ENCODE results near the gene MFAP4. TPM values are rescaled to one million over a fixed set of nuclear protein-coding genes. Genes with fewer than 3 reads are reported as not detected.

The MFAP4 gene
- polyA plus RNA-seq, 1 experiment: 122 TPM

DNA sequence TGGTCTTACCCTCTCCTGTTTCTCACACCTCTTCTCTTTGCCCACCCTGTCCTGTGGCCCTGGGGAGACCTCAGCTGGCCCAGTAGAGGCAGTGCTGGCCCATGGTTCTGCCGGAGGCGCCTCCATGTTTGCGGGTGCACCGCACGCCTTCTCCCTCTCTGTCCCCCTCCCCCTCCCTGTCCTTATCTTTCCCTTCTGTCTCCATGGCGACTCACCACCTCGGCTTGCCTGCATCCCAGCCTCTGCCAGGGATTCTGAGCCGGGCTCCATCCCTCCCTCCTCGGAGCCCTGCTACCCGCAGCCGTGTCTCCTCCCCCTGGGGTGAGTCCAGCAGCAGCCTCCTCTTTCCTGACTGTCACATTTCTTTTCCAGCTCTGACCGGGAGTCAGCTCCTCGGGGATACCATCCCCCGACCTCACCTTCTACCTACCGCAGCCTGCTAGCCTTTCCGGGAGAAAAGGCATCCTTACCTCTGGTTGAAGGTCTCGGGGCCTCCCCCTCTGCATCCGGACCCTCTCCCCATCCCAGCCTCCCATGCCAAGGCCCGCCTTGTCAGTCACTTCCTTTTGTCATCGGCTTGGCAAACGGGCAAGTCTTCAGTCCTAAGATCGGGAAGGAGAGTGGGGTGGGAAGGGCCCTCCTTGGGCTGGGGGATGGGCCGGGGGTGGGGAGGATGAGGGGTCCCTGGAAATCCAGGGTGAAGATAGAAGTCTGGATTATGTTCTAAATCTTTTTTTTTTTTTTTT lies 24.1 kb upstream of the MFAP4 start, which contains the start of gene RNF112:
RNF112 (plus strand) TSS at position 358 of the 746 bp plus-strand sequence; CDS start at position 535, 177 bp downstream.
- ChIA-PET POLR2A (interaction anchor here (0.6 to 1.3 kb wide), 3 partner anchors 26 to 33 kb away, joined by 3 to 8 read pairs (median 6); partner anchors contain the start of gene MAPK7), CTCF (interaction anchor here (0.6 to 1.4 kb wide), 2 partner anchors 14 to 36 kb away, joined by 5 to 7 read pairs; no protein-coding TSS in a partner anchor)
- H3K27me3 ChIP-seq (ENCODE audit: control insufficient read depth, insufficient read depth, low read length): no peaks in the 10 kb centered on the region
- TF ChIP-seq, protein P1, sequence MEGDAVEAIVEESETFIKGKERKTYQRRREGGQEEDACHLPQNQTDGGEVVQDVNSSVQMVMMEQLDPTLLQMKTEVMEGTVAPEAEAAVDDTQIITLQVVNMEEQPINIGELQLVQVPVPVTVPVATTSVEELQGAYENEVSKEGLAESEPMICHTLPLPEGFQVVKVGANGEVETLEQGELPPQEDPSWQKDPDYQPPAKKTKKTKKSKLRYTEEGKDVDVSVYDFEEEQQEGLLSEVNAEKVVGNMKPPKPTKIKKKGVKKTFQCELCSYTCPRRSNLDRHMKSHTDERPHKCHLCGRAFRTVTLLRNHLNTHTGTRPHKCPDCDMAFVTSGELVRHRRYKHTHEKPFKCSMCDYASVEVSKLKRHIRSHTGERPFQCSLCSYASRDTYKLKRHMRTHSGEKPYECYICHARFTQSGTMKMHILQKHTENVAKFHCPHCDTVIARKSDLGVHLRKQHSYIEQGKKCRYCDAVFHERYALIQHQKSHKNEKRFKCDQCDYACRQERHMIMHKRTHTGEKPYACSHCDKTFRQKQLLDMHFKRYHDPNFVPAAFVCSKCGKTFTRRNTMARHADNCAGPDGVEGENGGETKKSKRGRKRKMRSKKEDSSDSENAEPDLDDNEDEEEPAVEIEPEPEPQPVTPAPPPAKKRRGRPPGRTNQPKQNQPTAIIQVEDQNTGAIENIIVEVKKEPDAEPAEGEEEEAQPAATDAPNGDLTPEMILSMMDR (IDR thresholded peaks at IDR 0.05; ENCODE audit: low read depth, low read length): no peak; the same call in 1 of the 2 replicates
- no peak for DNase-seq (ENCODE audit: low read depth, low spot score)
- H3K4me3 ChIP-seq (ENCODE audit: low read depth, low read length): peak within 1 kb of the TSS; percentile 47
- no peak within 1 kb of the TSS for H3K27ac ChIP-seq (ENCODE audit: low read depth, low read length)
- H3K9me3 ChIP-seq (ENCODE audit: control insufficient read depth, insufficient read depth, low read length): no peaks in the 10 kb centered on the region; the same call in 1 of the 2 replicates

DNA sequence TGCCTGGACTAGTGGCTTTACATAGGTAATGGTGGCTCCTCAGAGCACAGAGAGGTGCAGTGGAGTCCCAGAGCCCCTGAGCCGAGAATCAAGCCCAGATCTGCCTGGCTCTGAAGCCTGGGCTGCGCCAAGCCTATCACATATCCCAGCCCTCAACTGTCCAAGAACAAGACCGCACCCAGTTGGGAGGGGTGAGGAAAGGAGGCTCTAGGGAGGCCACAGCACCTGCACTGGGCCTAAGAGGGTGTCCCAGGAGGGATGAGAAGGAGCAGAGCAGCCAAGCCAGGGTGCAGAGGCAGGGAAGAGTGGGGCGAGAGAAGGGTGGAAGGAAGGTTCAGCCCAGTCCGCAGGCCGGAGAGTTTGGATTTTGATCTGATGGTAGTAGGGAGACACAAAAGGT lies 23.1 kb upstream of the MFAP4 start:
- Histone ChIP-seq H3K27ac (ENCODE audit: low read depth, low read length) (no peak overlapping the region), H3K4me3 (ENCODE audit: low read depth, low read length) (no peak overlapping the region), H3K9me3 (ENCODE audit: control insufficient read depth, insufficient read depth, low read length) (no peaks in the 10 kb centered on the region; the same call in 1 of the 2 replicates), H3K27me3 (ENCODE audit: control insufficient read depth, insufficient read depth, low read length) (no peaks in the 10 kb centered on the region)
- no peak for DNase-seq (ENCODE audit: low read depth, low spot score)
- CTCF ChIA-PET: interaction anchor here (0.7 to 0.8 kb wide), 2 partner anchors 37 to 38 kb away, joined by 3 to 4 read pairs; no protein-coding TSS in a partner anchor
- TF ChIP-seq, protein P1 (IDR thresholded peaks at IDR 0.05; ENCODE audit: low read depth, low read length): no peak
- POLR2A ChIA-PET: interaction anchor here (1.1 to 1.3 kb wide), 3 partner anchors 23 to 32 kb away, joined by 3 to 6 read pairs (median 6); partner anchors contain the start of genes MAPK7 and MFAP4

DNA sequence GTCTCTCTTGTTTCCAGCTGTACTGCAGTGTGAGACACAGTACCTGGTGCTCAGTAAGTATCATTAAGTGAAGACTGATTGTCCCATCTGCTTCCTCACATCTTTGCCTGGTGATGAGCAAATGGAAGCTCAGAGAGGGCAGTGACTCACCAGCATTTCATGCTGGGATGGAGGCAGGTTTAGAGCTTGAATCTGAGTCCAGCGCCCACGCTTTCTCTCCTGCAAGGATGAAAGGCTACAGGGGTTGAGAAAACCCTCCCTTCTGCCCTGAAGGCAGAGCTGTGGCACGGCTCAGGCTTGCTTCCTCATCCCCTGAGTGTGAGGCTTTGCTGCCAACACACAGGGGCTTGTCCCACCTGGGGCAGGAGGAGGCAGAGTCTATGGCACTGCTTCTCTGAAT lies 22.5 kb upstream of the MFAP4 start:
- DNase-seq (ENCODE audit: low read depth, low spot score): peak; percentile 74
- Histone ChIP-seq H3K4me3 (ENCODE audit: low read depth, low read length) (no peak overlapping the region), H3K27ac (ENCODE audit: low read depth, low read length) (peak overlapping the region; percentile 31), H3K9me3 (ENCODE audit: control insufficient read depth, insufficient read depth, low read length) (no peaks in the 10 kb centered on the region; the same call in 1 of the 2 replicates), H3K27me3 (ENCODE audit: control insufficient read depth, insufficient read depth, low read length) (no peaks in the 10 kb centered on the region)
- TF ChIP-seq, protein P1 (IDR thresholded peaks at IDR 0.05; ENCODE audit: low read depth, low read length): no peak
- CTCF ChIA-PET: interaction anchor here (0.6 to 0.9 kb wide), 4 partner anchors 37 to 355 kb away, joined by 3 to 5 read pairs (median 4); no protein-coding TSS in a partner anchor
- POLR2A ChIA-PET: interaction anchor here (1.1 to 1.2 kb wide), 2 partner anchors 23 to 25 kb away, joined by 3 to 6 read pairs; partner anchors contain the start of gene MFAP4

DNA sequence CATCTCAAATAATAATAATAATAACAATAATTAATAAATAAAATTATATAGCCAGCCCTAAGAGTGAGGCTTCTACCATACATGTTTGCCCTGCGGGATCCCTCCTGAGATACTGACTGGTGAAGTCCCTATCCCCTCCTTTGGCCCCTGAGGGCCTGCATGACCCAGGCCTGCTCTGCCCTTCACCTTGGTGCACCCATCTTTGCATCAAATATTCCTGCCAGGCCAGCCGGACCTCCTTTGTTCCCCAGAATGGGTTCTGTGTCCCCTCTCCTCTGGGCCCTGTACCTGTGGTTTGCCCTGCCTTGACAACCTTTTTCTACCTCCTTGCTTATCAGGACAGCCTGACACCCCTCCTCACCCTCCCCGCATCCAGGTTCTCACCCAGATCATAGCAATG lies 22.1 kb upstream of the MFAP4 start:
- Histone ChIP-seq H3K27me3 (ENCODE audit: control insufficient read depth, insufficient read depth, low read length) (no peaks in the 10 kb centered on the region), H3K4me3 (ENCODE audit: low read depth, low read length) (no peak overlapping the region), H3K9me3 (ENCODE audit: control insufficient read depth, insufficient read depth, low read length) (no peaks in the 10 kb centered on the region; the same call in 1 of the 2 replicates), H3K27ac (ENCODE audit: low read depth, low read length) (no peak overlapping the region)
- no peak for DNase-seq (ENCODE audit: low read depth, low spot score)
- ChIA-PET POLR2A (interaction anchor here (1.1 to 1.2 kb wide), 2 partner anchors 22 to 24 kb away, joined by 3 to 6 read pairs; partner anchors contain the start of gene MFAP4), CTCF (interaction anchor here (0.6 to 0.9 kb wide), 3 partner anchors 39 to 355 kb away, joined by 3 to 5 read pairs (median 3); no protein-coding TSS in a partner anchor)
- TF ChIP-seq, protein P1 (IDR thresholded peaks at IDR 0.05; ENCODE audit: low read depth, low read length): no peak

Data from AG04450 (cell line).